ENCODE measurements around the gene MYD88.

Gene MYD88

DNA sequence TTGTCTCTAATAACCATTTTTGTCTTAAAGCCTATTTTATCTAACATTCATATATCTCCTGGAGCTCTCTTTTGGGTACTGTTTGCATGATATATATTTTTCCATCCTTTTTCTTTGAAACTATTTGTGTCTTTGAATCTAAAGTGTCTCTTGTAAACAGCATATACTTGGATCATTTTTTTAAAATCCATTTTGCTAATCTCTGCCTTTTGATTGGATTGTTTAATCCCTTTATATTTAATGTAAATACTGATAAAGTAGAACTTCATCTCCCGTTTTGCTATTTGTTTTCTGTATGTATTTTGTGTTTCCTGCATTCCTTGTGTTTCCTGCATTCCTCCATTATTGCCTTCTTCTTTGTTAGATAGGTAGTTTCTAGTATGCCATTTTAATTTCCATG lies 32.9 kb upstream of the MYD88 start:
- H3K36me3 ChIP-seq (ENCODE audit: insufficient read depth, low read length) = no peaks in the 10 kb centered on the region
- H3K4me1 ChIP-seq (ENCODE audit: control insufficient read depth, insufficient read depth, low read length) = no peaks in the 10 kb centered on the region
- no peaks in the 10 kb centered on the region for H3K9me3 ChIP-seq (replicated peaks; ENCODE audit: low read length)
- no peak overlapping the region for H3K4me3 ChIP-seq (ENCODE audit: low read length)
- H3K4me2 ChIP-seq (ENCODE audit: low read length) = no peak overlapping the region
- H3K9ac ChIP-seq (ENCODE audit: low read depth, low read length) = no peak overlapping the region
- H3K27me3 ChIP-seq (ENCODE audit: control insufficient read depth, insufficient read depth, low read length) = peaks cover 37% of the 10 kb centered on the region

DNA sequence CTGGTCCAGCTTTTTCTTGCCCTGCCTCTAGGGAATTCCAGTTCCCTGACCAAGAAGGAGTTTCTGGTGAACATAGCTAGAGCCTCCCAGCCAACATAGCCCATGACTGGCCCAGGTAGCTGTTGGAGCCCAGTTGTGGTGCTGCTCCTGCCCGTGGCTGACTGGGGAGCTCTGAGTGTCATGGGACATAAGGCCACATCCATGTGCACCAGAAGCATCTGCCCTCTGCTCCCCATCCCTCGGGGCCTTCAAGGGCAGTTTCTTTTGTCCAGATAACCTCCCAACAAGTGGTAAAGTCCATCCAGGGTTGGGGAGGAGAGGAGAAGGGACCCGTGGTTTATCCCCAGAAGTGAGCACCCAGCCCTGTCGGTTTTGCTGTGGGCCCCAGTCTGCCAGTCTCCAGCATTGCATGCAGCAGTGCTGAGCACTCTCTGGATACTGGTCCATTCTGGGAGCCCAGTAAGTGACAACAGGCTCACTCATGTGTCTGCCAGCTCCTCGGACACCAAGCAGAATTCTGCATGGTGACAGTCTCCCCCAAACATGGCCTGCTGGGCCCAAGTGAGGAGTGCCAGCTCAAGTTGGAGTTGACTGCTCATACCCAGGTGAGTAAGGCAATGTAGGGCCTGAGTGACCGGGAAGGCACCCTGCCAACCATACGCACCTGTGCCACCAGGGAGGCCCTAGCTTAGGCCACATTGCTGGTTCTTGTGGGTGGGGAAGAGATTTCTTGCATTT lies 30.4 kb upstream of the MYD88 start:
- peaks cover 26% of the 10 kb centered on the region for H3K27me3 ChIP-seq (ENCODE audit: control insufficient read depth, insufficient read depth, low read length)
- H3K9me3 ChIP-seq (replicated peaks; ENCODE audit: low read length) = no peaks in the 10 kb centered on the region
- no peaks in the 10 kb centered on the region for H3K36me3 ChIP-seq (ENCODE audit: insufficient read depth, low read length)
- no peak overlapping the region for H3K4me3 ChIP-seq (ENCODE audit: low read length)
- no peaks in the 10 kb centered on the region for H3K4me1 ChIP-seq (ENCODE audit: control insufficient read depth, insufficient read depth, low read length)
- no peak overlapping the region for H3K9ac ChIP-seq (ENCODE audit: low read depth, low read length)
- no peak overlapping the region for H3K4me2 ChIP-seq (ENCODE audit: low read length)

DNA sequence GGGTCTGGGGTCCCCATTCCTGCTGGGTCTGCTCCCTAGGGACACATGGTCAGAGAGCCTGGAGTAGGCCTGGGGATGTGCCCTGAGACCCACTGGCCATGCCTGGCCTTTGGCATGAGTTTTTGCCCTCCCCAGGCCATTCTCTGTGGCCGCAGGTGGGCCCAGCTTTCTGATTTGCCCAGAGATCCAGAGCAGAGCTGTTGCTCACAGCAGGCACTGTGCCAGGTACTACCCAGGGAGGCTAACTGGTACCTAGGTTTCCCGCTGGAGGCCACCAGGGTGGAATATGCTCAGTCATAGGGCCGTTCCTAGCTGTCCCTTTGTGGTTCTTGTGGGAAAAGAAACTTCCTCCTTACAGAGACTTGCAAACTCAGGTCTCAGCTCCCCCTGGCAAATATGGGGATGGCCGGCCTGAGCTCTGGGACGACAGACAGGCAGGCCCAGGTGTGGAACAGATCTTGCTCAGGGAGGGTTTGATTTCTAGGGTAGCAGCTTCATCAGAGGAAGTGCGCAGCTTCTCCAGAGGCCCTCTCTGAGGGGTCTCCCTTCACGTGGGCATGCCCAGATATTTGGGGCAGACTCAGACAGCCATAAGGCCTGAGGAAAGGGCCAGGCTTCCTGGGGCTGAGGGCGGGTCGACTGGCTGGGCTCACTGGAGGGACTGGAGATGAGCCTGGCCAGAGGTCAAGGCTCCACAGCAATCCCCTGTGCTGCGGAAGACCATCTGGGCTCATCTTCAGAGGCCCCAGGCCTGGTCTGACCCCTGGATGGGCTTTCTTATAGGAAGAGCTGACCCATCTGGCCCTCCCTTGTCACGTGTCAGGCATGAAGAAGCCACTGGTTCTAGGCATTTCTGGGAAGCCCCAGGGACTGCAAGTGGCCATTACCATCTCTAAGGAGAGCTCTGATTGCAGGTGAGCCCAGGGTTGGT lies 29.5 kb upstream of the MYD88 start:
- H3K4me3 ChIP-seq (ENCODE audit: low read length) = no peak overlapping the region
- H3K4me2 ChIP-seq (ENCODE audit: low read length) = no peak overlapping the region
- H3K27me3 ChIP-seq (ENCODE audit: control insufficient read depth, insufficient read depth, low read length) = peaks cover 18% of the 10 kb centered on the region
- no peak overlapping the region for H3K9ac ChIP-seq (ENCODE audit: low read depth, low read length)
- no peaks in the 10 kb centered on the region for H3K4me1 ChIP-seq (ENCODE audit: control insufficient read depth, insufficient read depth, low read length)
- no peaks in the 10 kb centered on the region for H3K9me3 ChIP-seq (replicated peaks; ENCODE audit: low read length)
- no peaks in the 10 kb centered on the region for H3K36me3 ChIP-seq (ENCODE audit: insufficient read depth, low read length)

DNA sequence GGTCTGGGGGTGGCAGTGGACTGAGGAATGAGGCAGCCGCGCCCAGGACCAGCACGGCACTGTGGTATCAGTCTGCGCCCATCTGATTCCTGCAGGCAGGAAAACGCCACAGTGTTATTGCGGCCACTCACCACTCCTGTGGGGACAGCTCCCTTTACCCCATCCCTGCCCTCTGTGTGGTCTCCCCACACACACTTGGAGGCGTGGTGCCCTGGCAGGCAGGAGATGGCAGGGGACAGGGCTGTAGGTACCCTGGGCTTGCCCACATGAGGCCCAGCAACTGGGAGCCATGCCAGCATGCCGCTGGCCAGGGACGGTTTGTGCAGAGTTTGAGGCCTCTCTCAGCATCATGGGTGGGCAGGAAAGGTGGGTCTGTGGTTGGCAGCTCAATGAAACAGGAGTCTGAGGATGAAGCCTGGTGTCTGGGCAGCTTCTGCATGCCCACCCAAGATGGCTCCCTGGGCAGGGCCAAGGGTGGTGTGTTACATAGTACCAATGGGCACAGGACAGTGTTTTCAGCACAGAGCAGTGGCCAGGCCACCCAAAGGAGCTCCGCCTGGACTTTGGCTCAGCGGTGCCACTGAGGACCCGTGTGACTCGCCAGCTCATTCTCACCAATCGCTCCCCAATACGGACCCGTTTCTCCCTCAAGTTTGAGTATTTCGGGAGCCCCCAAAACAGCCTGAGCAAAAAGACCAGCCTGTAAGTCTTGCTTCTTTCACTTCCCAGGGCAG lies 28.7 kb upstream of the MYD88 start:
- Histone ChIP-seq H3K27me3 (ENCODE audit: control insufficient read depth, insufficient read depth, low read length) (peaks cover 15% of the 10 kb centered on the region), H3K4me1 (ENCODE audit: control insufficient read depth, insufficient read depth, low read length) (no peaks in the 10 kb centered on the region), H3K4me3 (ENCODE audit: low read length) (no peak overlapping the region), H3K36me3 (ENCODE audit: insufficient read depth, low read length) (no peaks in the 10 kb centered on the region), H3K9ac (ENCODE audit: low read depth, low read length) (no peak overlapping the region), H3K4me2 (ENCODE audit: low read length) (no peak overlapping the region), H3K9me3 (replicated peaks; ENCODE audit: low read length) (no peaks in the 10 kb centered on the region)

DNA sequence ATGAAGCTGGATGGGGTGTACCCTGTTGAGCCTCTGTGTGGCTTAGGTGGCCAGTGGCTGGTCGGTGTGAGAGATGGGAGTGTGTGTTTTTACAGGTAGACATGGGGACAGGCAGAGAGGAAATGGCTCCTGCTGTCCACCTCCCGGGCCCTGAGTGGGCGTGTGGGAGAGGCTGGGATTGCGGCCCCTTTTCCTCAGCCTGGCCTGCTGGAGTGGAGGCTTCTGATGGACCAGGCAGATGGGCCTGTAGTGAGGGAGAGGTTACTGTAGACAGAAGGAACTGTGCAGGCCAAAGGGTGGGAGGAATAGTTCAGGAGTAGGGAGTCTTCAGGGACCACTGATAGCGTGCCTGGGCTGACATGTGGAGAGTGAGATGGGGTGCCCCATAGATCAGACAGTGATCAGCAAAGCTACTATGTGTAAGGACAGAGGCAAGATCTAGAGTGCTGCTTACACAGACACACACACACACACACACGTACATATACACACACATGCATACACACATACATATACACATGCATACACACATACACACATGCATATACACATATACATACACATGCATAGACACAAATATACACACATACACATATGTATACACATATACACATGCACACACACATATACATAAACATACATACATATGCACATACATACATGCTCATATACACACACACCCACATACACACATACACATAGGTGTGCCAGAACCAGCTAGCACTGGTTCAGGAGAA lies 28.0 kb upstream of the MYD88 start:
- no peaks in the 10 kb centered on the region for H3K36me3 ChIP-seq (ENCODE audit: insufficient read depth, low read length)
- no peaks in the 10 kb centered on the region for H3K9me3 ChIP-seq (replicated peaks; ENCODE audit: low read length)
- H3K27me3 ChIP-seq (ENCODE audit: control insufficient read depth, insufficient read depth, low read length) = peaks cover 14% of the 10 kb centered on the region
- H3K4me1 ChIP-seq (ENCODE audit: control insufficient read depth, insufficient read depth, low read length) = no peaks in the 10 kb centered on the region
- no peak overlapping the region for H3K4me3 ChIP-seq (ENCODE audit: low read length)
- H3K9ac ChIP-seq (ENCODE audit: low read depth, low read length) = no peak overlapping the region
- H3K4me2 ChIP-seq (ENCODE audit: low read length) = no peak overlapping the region

DNA sequence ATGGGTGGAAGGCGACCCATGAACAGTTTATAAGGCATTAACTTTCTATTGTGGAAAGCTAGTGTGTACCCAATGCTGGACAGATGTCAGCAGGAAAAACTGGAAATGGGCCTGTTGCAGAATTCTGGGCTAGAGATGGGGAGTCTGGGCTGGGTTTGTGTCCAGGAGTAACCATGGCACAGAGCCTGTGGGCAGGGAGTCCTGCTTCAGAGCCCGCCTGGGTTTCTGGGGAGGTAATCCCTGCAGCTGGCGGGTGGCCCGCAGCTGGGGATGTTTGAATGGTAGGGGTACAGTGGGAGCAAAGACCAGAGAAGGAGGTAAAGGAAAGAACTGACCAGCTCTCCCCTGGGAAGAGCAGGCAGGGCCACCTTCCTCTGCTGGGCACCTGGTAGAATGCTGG lies 27.3 kb upstream of the MYD88 start:
- Histone ChIP-seq H3K4me2 (ENCODE audit: low read length) (no peak overlapping the region), H3K9ac (ENCODE audit: low read depth, low read length) (no peak overlapping the region), H3K4me3 (ENCODE audit: low read length) (no peak overlapping the region), H3K9me3 (replicated peaks; ENCODE audit: low read length) (no peaks in the 10 kb centered on the region), H3K36me3 (ENCODE audit: insufficient read depth, low read length) (no peaks in the 10 kb centered on the region), H3K4me1 (ENCODE audit: control insufficient read depth, insufficient read depth, low read length) (no peaks in the 10 kb centered on the region), H3K27me3 (ENCODE audit: control insufficient read depth, insufficient read depth, low read length) (peaks cover 18% of the 10 kb centered on the region)

DNA sequence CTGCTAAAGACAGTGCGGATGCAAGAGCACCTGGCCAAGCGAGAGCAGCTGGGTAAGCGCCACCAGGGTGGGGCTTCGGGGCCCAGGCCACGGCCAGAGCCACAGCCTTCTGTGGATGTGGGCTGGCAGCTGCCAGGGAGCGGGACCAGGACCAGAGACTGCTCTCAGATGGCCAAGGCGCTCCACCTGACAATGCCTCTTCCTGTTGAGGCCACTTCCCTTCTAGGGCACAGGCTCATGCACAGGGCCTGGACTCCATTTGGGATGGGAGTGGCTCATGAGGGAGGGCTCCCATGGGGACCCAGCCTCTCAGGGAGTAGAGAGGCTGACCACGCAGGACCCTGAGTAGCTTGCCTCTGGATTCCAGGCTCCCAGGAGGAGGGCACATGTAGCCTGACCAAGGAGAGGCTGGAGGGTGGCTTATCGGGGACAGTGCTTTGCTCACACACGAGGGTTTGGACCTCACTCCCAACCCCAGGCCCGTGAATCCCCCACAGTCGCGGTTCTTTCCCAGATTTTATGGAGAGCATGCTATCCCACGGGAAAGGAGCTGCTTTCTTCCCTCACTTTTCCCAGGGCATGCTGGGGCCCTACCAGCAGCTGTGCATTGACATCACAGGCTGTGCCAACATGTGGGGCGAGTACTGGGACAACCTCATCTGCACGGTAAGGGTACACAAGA lies 26.6 kb upstream of the MYD88 start:
- H3K4me1 ChIP-seq (ENCODE audit: control insufficient read depth, insufficient read depth, low read length) = no peaks in the 10 kb centered on the region
- H3K9me3 ChIP-seq (replicated peaks; ENCODE audit: low read length) = no peaks in the 10 kb centered on the region
- H3K27me3 ChIP-seq (ENCODE audit: control insufficient read depth, insufficient read depth, low read length) = peaks cover 16% of the 10 kb centered on the region
- H3K9ac ChIP-seq (ENCODE audit: low read depth, low read length) = no peak overlapping the region
- H3K36me3 ChIP-seq (ENCODE audit: insufficient read depth, low read length) = no peaks in the 10 kb centered on the region
- H3K4me3 ChIP-seq (ENCODE audit: low read length) = no peak overlapping the region
- H3K4me2 ChIP-seq (ENCODE audit: low read length) = no peak overlapping the region

DNA sequence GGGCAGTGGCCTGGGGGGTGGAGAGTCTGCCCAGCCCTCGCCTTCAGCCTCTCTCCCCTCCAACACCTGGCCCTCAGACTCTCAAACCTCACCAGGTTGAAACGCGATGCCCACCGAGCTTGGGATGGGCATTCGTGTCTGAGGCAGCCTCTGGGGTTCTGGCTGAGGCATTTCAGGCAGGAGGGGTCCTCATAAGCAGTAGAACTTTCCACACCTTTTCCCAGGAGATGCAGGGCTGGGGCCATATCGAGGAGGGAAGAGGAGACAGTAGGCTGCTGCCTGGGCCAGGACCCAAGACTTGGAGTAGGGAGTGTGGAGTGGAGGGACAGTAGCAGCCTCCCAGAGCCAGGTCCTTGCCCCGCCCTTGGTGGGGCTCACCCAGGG lies 26.1 kb upstream of the MYD88 start:
- no peaks in the 10 kb centered on the region for H3K9me3 ChIP-seq (replicated peaks; ENCODE audit: low read length)
- H3K4me3 ChIP-seq (ENCODE audit: low read length) = no peak overlapping the region
- no peaks in the 10 kb centered on the region for H3K4me1 ChIP-seq (ENCODE audit: control insufficient read depth, insufficient read depth, low read length)
- H3K27me3 ChIP-seq (ENCODE audit: control insufficient read depth, insufficient read depth, low read length) = peaks cover 15% of the 10 kb centered on the region
- no peak overlapping the region for H3K9ac ChIP-seq (ENCODE audit: low read depth, low read length)
- no peaks in the 10 kb centered on the region for H3K36me3 ChIP-seq (ENCODE audit: insufficient read depth, low read length)
- H3K4me2 ChIP-seq (ENCODE audit: low read length) = no peak overlapping the region

DNA sequence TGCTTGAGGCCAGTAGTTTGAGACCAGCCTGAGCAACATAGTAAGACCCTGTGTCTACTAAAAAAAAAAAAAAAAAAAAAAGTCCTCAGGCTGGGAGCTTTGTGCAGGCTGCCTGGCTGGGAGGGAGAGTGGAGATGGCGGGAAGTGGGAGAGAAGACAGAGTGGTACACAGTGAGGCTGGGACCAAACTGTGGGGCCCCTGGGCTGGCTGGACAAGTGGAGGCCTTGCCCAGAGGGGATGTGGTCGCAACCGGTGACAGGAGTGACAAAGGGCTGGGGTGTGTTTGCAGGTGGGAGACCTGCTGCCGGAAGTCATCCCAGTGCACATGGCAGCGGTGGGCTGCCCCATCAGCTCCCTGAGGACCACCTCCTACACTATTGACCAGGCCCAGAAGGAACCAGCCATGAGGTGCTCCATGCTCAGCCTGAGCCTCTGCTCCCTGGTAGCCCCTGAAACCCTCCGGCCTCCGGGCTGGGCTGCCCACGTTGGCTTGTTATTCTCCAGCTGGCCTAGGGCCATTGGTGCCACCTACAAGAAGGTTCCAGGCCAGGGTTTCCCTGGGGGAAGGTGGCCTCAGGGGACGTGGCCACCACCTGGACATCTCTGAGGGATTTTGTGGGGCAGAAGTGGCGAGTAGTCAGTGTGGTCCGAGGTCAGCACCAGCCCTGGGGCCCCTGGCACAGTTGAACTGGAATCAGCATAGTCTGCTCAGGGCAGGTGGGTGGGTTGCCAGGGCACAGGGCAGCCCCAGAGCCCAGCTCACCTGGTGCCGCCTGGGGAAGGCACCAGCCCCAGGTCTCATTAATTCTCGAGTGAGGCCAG lies 24.2 kb upstream of the MYD88 start:
- Histone ChIP-seq H3K4me2 (ENCODE audit: low read length) (no peak overlapping the region), H3K27me3 (ENCODE audit: control insufficient read depth, insufficient read depth, low read length) (peaks cover 13% of the 10 kb centered on the region), H3K9ac (ENCODE audit: low read depth, low read length) (no peak overlapping the region), H3K36me3 (ENCODE audit: insufficient read depth, low read length) (no peaks in the 10 kb centered on the region), H3K4me3 (ENCODE audit: low read length) (no peak overlapping the region), H3K4me1 (ENCODE audit: control insufficient read depth, insufficient read depth, low read length) (no peaks in the 10 kb centered on the region), H3K9me3 (replicated peaks; ENCODE audit: low read length) (no peaks in the 10 kb centered on the region)
